Measurements from ENCODE around the gene NKAIN4.

- no peak for TF ChIP-seq EZH2phosphoT487 (IDR thresholded peaks at IDR 0.05; ENCODE audit: borderline replicate concordance, low read depth, low read length)
- TF ChIP-seq, protein P1, sequence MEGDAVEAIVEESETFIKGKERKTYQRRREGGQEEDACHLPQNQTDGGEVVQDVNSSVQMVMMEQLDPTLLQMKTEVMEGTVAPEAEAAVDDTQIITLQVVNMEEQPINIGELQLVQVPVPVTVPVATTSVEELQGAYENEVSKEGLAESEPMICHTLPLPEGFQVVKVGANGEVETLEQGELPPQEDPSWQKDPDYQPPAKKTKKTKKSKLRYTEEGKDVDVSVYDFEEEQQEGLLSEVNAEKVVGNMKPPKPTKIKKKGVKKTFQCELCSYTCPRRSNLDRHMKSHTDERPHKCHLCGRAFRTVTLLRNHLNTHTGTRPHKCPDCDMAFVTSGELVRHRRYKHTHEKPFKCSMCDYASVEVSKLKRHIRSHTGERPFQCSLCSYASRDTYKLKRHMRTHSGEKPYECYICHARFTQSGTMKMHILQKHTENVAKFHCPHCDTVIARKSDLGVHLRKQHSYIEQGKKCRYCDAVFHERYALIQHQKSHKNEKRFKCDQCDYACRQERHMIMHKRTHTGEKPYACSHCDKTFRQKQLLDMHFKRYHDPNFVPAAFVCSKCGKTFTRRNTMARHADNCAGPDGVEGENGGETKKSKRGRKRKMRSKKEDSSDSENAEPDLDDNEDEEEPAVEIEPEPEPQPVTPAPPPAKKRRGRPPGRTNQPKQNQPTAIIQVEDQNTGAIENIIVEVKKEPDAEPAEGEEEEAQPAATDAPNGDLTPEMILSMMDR (conservative IDR thresholded peaks at IDR 0.05; ENCODE audit: low read length): no peak
These were observed 59.5 kb downstream of the NKAIN4 start for GRCh38 chr20:63194797-63195173.

All from OCI-LY7 (cell line).